Activated effector memory CD4-positive, alpha-beta T cell treated with Interleukin-2 at 50 U/mL for 16 hours (primary cell): ENCODE data around the gene RPRD2.

Source experiments
- DNase-seq: peaks from one replicate; pipeline ENCODE4 v3.0.0-alpha.2; 2020

RPRD2 gene

GRCh38 chr1:150516050-150516591 is 152.2 kb downstream of the RPRD2 start:
- no peak for DNase-seq

- no peak for DNase-seq
Measured at GRCh38 chr1:150516616-150517015, 152.7 kb downstream of the RPRD2 start.

DNA sequence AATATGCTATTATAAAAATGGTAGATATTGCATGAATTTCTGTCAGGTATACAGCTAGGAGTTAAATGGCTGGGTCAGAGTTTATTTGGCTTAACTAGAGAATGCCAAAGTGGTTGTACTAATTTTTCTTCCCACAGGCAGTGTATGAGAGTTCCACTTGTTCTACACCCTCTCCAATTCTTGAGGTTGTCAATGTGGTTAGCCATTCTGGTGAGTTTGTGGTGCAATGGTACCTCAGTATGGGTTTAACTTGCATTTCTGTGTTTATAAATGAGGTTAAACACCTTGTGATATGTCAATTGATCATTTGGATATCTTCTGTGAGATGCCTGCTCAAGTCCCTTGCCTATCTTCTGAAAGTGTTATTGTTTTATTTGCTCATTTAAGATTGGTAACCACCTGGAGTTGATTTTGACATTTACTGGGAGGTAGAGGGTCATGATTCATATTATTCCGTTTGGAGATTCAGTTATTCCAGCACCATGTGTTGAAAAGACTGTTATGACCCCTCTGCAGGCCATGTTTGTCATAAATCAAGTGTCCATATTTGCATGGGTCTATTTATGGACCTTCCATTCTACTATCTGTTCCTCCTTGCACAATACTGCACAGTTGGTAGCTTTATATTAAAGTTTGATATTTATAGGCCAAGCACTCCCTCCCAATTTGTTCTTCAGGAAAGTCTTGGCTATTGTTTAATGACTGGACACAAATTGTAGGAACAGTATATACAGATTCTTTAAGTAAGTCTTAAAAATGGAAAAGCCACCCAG is 157.4 kb downstream of the RPRD2 start:
- DNase-seq = no peak

GRCh38 chr1:150525348-150525747 is 161.4 kb downstream of the RPRD2 start:
- no peak for DNase-seq
